Tibial nerve (tissue), 4 donors: ENCODE results near the gene NOS1AP. TPM values are rescaled to one million over a fixed set of nuclear protein-coding genes. Genes with fewer than 3 reads are reported as not detected.

Source experiments
- DNase-seq, 2 donors: peaks; one replicate each; pipeline ENCODE4 v3.0.0-alpha.2; 2019; ENCODE audit warnings: low spot score in 2 of 2
- H3K27ac ChIP-seq, 4 donors: fragments of 200-600 bp; sonication (generic) in 3 of 4; one replicate each; pipeline ENCODE4 v1.5.1; 2017 to 2019; ENCODE audit warnings: mild to moderate bottlenecking in 1 of 4
- H3K27me3 ChIP-seq, 2 donors: fragments of 200-600 bp; sonication (generic) in 1 of 2; one replicate each; pipeline versions ENCODE4 v1.5.1 to v1.6.0; 2017 to 2019
- H3K36me3 ChIP-seq, 3 donors: fragments of 200-600 bp; sonication (generic); one replicate each; pipeline ENCODE4 v1.5.1; 2018 to 2019
- H3K4me1 ChIP-seq, 4 donors: fragments of 200-600 bp; sonication (generic) in 3 of 4; one replicate each; pipeline ENCODE4 v1.5.1; 2017 to 2019
- H3K4me3 ChIP-seq, 4 donors: fragments of 200-600 bp; sonication (generic) in 3 of 4; one replicate each; pipeline ENCODE4 v1.5.1; 2017 to 2019; ENCODE audit warnings: mild to moderate bottlenecking in 1 of 4, moderate library complexity in 1 of 4
- H3K9me3 ChIP-seq, 4 donors: fragments of 200-600 bp; sonication (generic) in 3 of 4; one replicate each; pipeline ENCODE4 v1.5.1; 2017 to 2019
- EP300 ChIP-seq, 2 donors: sonication (generic); formaldehyde crosslinking; IDR thresholded peaks; one replicate each; pipeline ENCODE4 v1.6.1; 2017; ENCODE audit warnings: antibody characterized with exemption in 2 of 2, mild to moderate bottlenecking in 1 of 2
- POLR2A ChIP-seq, 2 donors: fragments of 450-650 bp; IDR thresholded peaks; one replicate each; pipeline ENCODE4 v1.6.1; 2017; ENCODE audit warnings: antibody characterized with exemption in 2 of 2, mild to moderate bottlenecking in 2 of 2, moderate library complexity in 2 of 2
- WGBS, 2 donors: methylation state at CpG; one replicate each; pipeline ENCODE4 v1.1.5; 2018; 5-methylcytosine and 5-hydroxymethylcytosine counted together
- total RNA-seq, 4 donors: library from RNA; depleted of rRNA; stranded (reverse); fragments of >200 nt; gene quantifications; one replicate each; pipeline ENCODE4 v1.1.0, GENCODE V29; 2016
- TF ChIP-seq, protein P1 (sequence below), 5 experiments: fragments of 200-600 bp in 3 of 5; fragments of 450-650 bp in 2 of 5; sonication (generic) in 3 of 5; IDR thresholded peaks; one replicate each; pipeline ENCODE4 v1.5.1; 2016 to 2019; ENCODE audit warnings: antibody characterized with exemption in 5 of 5, mild to moderate bottlenecking in 3 of 5, moderate library complexity in 2 of 5

NOS1AP gene
- total RNA-seq, 4 donors from 2014 or later, result 2.7 to 11.2 (median 5.3) TPM

DNA sequence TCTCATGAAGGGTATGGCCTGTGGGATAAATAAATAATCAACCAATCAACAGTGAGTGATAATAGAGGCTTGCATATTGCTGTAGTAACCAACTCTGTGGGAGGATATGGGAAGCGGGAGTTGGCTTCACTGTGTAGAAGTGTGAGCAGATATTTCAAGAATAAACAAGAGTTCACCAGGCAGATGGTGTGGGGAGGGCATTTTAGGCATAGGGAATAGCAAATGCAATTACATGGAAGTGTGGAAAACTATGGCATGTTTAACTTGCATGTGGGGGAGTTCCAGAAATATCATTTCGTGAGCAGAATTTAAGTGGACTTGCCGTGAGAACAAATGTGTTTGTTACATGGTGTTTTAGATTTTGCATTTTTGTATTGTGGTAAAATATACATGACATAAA lies 211.9 kb downstream of the NOS1AP start:
- no peak overlapping the region for H3K4me3 ChIP-seq
- H3K27ac ChIP-seq, result no peak overlapping the region
- H3K27me3 ChIP-seq, result no peaks in the 10 kb centered on the region
- TF ChIP-seq, protein P1, sequence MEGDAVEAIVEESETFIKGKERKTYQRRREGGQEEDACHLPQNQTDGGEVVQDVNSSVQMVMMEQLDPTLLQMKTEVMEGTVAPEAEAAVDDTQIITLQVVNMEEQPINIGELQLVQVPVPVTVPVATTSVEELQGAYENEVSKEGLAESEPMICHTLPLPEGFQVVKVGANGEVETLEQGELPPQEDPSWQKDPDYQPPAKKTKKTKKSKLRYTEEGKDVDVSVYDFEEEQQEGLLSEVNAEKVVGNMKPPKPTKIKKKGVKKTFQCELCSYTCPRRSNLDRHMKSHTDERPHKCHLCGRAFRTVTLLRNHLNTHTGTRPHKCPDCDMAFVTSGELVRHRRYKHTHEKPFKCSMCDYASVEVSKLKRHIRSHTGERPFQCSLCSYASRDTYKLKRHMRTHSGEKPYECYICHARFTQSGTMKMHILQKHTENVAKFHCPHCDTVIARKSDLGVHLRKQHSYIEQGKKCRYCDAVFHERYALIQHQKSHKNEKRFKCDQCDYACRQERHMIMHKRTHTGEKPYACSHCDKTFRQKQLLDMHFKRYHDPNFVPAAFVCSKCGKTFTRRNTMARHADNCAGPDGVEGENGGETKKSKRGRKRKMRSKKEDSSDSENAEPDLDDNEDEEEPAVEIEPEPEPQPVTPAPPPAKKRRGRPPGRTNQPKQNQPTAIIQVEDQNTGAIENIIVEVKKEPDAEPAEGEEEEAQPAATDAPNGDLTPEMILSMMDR (IDR thresholded peaks at IDR 0.05), result no peak
- no peak for TF ChIP-seq POLR2A (IDR thresholded peaks at IDR 0.05)
- no peak for TF ChIP-seq EP300 (IDR thresholded peaks at IDR 0.05)
- 81 to 85% methylated on average over 3 of the region's 3 CpGs for WGBS, 2 donors
- H3K9me3 ChIP-seq, result no peaks in the 10 kb centered on the region
- H3K36me3 ChIP-seq, result no peaks in the 10 kb centered on the region
- H3K4me1 ChIP-seq, result peaks cover 0 to 6% (median 3%) of the 10 kb centered on the region in 4 donors
- no peak for DNase-seq

DNA sequence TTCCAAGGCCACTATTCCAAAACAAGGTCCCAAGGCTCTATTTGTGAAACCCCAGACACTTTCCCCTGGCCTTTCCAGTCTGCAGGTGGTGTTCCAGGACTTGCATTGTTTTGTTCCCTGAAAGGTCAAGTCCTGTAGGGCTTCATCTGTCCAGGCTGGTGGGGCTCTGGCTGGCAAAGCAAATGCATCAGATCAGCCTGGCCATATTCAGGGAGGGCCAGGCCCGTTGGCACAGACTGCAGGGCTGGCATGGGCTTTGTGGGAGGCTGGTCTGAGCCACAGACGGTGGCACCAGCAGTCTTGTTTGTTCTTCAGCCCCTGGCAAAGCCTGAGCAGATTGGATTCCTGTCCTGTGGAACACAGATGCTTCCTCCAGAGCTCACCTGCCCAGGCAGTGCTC lies 214.2 kb downstream of the NOS1AP start:
- WGBS, 2 donors, result 80% methylated on average over 1 of the region's 2 CpGs; no CpG with 5 or more reads in 1 of the 2 donors

GRCh38 chr1:162284206-162284955 lies 214.9 kb downstream of the NOS1AP start:
- H3K4me1 ChIP-seq, result peaks cover 0 to 6% (median 3%) of the 10 kb centered on the region in 4 donors
- H3K36me3 ChIP-seq, result no peaks in the 10 kb centered on the region
- H3K9me3 ChIP-seq, result no peaks in the 10 kb centered on the region
- no peaks in the 10 kb centered on the region for H3K27me3 ChIP-seq
- no peak overlapping the region for H3K4me3 ChIP-seq
- no peak for DNase-seq
- no peak overlapping the region for H3K27ac ChIP-seq
- 74 to 80% methylated on average over 3 of the region's 3 CpGs for WGBS, 2 donors
- TF ChIP-seq, protein P1 (IDR thresholded peaks at IDR 0.05), result no peak
- TF ChIP-seq EP300 (IDR thresholded peaks at IDR 0.05) (no peak), POLR2A (IDR thresholded peaks at IDR 0.05) (no peak)

More for the DNA sequence above, 214.2 kb downstream of the NOS1AP start:
- no peak for TF ChIP-seq EP300 (IDR thresholded peaks at IDR 0.05)
- no peak for TF ChIP-seq POLR2A (IDR thresholded peaks at IDR 0.05)
- TF ChIP-seq, protein P1 (IDR thresholded peaks at IDR 0.05), result no peak
- no peaks in the 10 kb centered on the region for H3K27me3 ChIP-seq
- no peak overlapping the region for H3K27ac ChIP-seq
- H3K36me3 ChIP-seq, result no peaks in the 10 kb centered on the region
- no peak for DNase-seq
- no peaks in the 10 kb centered on the region for H3K9me3 ChIP-seq
- H3K4me3 ChIP-seq, result no peak overlapping the region
- H3K4me1 ChIP-seq, result peaks cover 0 to 6% (median 3%) of the 10 kb centered on the region in 4 donors

- no peaks in the 10 kb centered on the region for H3K36me3 ChIP-seq
- TF ChIP-seq, protein P1 (IDR thresholded peaks at IDR 0.05), result no peak
- TF ChIP-seq EP300 (IDR thresholded peaks at IDR 0.05), result no peak
- no peak for TF ChIP-seq POLR2A (IDR thresholded peaks at IDR 0.05)
- no peak overlapping the region for H3K27ac ChIP-seq
- no peaks in the 10 kb centered on the region for H3K9me3 ChIP-seq
- peaks cover 0 to 6% (median 3%) of the 10 kb centered on the region in 4 donors for H3K4me1 ChIP-seq
- H3K27me3 ChIP-seq, result no peaks in the 10 kb centered on the region
- DNase-seq, result no peak
- no peak overlapping the region for H3K4me3 ChIP-seq
- 39 to 40% methylated on average over 5 of the region's 5 CpGs for WGBS, 2 donors
These were observed 215.7 kb downstream of the NOS1AP start for GRCh38 chr1:162285149-162285561.

DNA sequence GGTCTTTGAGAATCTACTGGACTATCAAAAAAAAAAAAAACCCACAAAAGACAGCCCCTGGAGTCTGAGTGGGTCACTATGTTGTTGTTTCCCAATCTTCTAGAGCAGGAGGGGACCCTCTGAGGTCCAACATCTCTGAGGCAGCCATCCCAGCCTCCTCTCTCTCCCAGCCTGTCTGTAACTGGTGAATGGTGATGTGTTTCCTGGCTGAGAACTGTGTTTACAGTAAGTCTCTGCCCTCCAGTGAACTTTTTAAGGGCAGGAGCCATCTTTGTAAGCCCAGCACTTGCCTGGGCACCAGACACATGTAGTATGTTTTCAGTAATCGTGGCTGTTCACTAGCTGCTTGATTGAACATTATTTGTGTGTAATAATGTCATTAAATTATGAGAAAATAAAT lies 221.5 kb downstream of the NOS1AP start:
- Histone ChIP-seq H3K4me3 (no peak overlapping the region), H3K27ac (no peak overlapping the region), H3K9me3 (no peaks in the 10 kb centered on the region), H3K36me3 (no peaks in the 10 kb centered on the region), H3K4me1 (no peaks in the 10 kb centered on the region), H3K27me3 (no peaks in the 10 kb centered on the region)
- 85 to 89% methylated on average over 1 of the region's 1 CpG for WGBS, 2 donors
- TF ChIP-seq EP300 (IDR thresholded peaks at IDR 0.05), result no peak
- TF ChIP-seq POLR2A (IDR thresholded peaks at IDR 0.05), result no peak
- TF ChIP-seq, protein P1 (IDR thresholded peaks at IDR 0.05), result no peak
- DNase-seq, result no peak
